CD1c-positive myeloid dendritic cell (primary cell): ENCODE results near the gene ROBO4.
A peak's percentile ranks its signal among the peaks of the same experiment; 100 is the strongest.

Source experiments
- DNase-seq: peaks from one replicate; pipeline ENCODE4 v3.0.0-alpha.2; 2016; ENCODE audit errors: extremely low spot score

The ROBO4 gene

DNA sequence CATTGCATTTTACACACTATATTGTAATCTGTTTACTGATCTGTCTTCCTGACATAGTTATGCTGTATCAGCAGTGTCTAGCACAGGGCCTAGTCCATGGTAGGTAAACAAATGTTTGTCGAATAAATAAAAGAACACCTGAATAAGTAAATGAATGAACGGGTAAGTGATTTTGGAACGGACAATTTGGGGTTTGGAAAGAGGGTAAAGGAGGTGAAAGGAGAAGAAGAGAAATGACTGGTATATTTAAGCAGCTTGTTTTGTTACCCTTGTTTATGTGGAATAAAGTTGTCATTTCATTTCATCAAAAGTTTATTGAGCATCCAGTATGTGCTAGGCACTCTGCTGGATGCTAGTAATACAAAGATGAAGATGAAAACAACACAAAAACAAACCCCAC is 21.3 kb upstream of the ROBO4 start, which contains the start of gene HEPN1:
HEPN1 (plus strand) TSS at position 301 of the 400 bp plus-strand sequence.
- DNase-seq = no peak

DNA sequence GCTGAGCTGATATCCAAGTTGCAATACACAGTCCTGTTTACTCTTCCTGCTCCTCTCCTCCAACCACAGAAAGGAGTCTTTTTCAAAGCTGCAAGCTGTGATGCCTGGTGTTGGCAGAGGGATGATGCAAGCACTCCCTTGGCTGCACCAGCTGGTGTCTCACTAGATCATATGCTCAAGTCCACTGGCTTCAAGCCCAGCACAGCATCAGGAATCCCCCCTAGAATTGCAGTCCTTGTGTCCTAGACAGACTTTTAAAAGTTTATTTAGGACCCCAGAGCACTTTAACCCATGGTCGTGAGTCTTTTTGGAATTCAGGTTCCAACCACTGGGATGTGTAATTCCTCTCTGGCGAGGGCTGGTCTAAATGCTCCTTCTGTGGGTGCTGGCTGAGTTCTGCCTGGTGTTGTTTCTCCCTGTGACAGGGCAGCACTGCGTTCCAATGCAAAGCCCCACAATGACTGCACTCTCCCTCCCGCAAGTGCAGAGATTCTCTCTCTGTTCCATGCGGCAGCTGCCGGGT is 19.5 kb upstream of the ROBO4 start:
- no peak for DNase-seq

DNA sequence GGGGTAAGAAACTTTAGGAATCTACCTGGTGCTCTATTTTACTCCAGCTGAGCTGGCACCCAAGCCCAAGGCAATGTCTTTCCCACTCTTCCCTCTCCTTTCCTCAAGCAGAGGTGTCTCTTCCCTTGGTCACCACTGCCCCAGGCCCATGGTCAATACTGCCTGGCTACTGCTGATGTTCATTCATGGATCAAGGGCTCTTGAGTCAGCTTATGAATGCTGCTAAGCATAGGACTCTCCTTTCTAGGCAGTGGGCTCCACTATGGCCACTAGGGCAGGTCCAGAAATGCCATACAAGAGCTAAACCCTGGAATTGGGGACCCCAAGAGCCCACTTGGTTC is 18.7 kb upstream of the ROBO4 start:
- DNase-seq = no peak

DNA sequence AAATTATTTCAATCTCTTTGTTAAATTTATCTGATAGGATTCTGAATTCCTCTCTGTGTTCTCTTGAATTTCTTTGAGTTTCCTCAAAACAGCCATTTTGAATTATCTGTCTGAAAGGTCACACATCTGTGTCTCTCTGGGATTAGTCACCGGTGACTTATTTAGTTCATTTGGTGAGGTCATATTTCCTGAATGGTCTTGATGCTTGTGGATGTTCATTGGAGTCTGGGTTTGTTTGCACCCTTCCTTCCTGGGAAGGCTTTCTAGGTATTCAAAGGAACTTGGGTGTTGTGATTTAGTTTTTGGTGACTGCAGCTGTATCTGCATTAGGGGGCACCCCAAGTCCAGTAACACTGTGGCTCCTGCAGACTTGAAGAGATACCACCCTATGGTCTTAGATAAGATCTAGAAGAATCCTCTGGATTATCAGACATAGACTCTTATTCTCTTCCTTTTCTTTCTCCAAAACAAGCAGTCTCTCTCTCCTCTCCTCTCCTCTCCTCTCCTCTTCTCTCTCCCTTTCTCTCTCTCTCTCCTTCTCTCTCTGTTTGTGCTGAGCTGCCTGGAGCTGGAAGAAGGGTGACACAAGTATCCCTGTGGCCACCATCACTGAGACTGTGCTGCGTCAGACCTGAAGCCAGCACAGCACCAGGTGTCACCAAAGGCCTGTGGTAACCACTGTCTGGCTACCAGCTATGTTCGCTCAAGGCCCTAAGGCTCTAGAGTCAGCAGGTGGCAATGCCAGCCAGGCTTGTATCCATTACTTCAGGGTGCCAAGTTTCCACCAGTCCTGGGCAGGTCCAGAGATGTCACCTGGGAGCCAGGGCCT is 18.1 kb upstream of the ROBO4 start:
- peak; percentile 42 for DNase-seq

DNA sequence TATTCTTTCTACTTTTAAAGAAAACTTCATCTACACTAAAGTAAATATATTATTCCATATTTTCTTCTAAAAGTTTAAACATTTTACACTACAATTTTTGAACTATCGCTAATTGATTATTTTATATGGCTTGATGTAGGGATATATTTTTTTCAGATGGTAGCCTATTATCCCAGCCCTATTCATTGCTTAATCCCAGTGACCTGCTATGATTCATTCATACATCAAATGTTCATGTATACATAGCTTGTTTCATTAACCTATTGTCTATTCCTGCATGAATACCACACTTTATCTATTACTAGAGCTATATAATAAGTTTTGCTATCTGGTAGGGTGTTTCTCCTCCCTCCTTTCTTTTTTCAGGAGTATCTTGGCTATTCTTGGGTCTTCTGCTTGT is 5.0 kb upstream of the ROBO4 start:
- no peak for DNase-seq

DNA sequence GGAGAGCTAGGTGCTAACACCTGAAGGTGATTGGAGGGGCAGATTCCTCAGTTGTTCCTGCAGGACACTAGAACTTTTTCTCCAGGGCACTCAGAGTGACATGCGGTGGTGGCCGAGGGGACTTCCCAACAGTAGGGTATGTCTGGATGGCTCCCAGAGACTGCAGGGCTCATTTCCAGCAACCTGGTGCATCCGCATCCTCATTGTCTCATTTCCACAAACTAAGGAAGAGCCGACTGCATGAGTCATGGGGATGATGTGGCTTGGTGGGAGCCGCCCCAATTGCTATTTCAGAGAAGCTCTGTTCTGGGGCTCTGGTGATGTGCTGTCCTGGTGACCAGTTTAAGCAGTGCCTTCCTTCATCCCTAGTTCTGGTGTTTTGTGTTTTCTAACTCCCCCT is 2.8 kb upstream of the ROBO4 start:
- DNase-seq = no peak

DNA sequence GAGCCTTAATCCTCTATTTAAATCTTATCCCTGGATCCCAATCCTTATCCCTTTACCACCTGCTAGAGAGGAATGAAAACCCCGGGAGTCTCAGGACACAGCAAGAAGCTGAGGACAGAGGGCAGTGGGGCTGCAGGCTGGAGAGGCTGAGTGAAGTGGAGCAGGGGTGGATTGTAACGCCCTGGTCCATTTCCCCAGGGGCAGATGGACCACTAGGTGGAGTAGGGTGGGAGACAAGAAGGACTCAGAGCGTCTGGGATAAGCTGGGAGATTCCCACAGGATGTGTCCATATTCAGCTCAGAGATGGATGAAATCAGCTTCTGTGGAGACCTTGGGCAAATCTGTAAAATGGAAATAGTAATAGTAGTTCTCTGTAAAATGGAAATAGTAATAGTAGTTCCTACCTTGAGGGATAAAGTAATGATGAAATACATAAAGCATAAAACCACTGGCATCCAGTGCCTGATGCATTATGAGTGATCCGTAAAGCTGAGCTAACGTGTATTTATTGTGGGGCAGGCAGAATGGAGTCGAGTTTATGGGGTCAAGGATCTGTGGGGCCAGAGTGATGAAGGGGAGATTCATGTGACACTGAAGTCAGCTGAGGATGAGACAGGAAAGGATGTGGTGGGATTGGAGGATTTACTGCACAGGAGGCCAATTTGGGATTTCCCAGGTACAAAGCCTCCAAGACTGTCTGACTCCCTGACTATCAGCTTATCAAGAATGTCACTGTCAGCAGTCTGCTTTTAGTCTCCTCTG is 1.9 kb upstream of the ROBO4 start:
- DNase-seq = no peak

DNA sequence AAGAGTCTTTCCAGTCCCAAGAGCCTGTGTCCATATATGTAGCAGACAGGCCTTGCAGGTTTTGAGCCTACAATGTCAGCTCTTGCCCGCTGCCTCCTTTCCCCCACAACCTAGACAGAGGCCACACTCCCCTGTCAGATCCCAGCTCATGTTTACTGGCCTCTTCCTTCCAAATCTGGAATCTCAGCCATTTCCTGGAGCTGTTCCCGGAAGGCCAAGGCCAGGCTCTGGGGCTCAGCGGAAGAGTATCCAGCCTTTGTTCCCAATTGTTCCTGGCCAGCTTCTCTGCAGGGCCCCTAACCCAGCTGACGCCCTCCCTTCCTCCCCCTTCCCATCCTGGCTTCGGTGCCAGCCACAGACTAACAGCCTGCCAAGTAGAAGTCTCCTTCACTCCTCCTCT is 1.0 kb upstream of the ROBO4 start:
- no peak for DNase-seq

DNA sequence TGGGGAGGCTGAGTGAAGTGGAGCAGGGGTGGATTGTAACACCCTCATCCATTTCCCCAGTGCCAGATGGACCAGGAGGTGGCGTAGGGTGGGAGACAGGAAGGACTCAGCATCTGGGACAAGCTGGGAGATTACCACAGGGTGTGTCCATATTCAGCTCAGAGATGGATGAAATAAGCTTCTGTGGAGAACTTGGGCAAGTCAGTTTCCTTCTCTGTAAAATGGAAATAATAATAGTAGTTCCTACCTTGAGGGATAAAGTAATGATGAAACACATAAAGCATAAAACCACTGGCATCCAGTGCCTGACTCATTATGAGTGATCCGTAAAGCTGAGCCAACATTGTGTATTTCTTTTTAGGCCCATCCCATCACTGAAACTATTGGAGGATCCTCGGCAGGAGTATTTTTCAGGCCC is 607 bp upstream of the ROBO4 start:
- no peak for DNase-seq

DNA sequence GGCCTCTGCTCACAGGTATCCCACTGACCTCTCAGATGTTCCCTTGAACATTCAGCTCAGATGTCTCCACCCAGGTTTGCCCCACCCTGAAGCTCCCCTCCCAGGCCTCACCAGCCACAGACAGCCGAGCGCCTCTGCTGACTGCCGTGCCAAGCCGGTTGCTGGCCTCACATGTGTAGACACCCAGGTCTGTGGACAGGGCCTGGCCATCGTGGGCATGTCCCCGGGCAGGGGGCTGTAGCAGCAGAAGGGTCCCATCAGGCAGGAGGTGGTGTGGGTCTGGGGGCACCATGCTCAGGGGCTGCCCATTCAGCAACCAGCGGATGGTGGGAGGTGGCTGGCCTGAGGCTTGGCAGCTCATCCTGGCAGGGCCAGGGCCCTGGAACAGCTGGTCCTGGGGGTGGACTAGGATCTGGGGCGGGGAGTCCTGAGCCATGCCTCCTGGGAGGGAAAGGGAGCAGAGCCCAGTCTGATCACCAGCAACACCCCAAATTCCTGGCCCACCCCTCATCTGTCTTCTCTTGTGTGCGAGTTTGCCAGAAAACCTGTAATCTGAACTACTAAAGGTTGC is 759 bp downstream of the ROBO4 start:
- DNase-seq = no peak

DNA sequence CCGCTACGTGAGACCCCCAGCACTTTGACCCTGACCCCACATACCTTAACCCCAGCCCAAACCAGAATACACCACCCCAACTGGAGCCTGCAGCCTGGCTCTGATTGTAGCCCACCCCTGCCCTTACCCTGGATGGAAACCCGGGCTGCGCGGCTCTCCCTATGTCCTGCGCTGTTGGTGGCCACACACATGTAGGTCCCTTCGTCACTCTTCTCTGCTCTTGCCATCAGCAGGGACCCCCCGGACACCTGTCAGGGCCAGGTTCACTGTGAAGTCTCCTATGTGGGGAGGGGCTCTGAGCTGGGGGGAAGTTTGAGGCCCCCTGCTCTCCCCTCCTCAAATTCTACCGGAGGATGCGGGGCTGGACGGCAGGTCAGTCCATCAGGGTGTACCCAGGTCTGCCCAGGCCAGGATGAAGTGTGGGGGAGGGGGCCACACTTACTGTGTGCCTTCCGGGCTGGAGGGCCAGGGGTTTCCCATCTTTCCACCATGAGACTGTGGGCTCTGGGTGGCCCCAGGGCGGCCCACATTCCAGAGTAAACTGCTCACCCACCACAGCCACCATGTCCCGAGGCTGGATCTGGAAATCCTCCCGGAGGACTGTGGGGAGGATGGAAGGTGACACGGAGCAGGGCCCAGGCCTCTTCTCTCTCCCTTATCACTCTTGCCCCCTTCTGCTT is 1.5 kb downstream of the ROBO4 start:
- no peak for DNase-seq

DNA sequence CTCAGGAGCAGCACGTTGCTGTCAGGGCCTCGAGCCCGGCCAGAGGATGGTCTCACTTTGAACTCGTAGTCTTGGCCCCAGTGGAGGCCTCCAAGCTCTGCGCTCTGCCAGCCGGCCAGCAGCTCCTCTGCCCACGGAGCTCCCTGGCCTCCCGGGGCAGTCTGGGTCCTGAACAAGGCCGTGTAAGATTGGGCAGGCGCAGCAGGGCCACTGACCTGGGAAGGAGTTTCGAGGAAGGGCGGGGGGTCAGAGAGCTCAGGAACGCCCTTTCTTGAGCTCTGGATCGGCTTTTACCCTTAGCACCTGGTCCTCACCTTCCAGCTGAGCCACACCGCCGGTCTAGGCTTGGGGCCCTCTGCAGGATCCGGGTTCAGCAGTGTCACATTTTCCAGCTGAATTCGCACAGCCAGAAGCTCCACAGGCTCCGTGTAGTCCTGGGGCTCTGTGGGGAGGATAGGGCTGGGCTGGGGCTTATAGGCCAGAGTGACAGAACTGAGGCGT is 2.1 kb downstream of the ROBO4 start:
- no peak for DNase-seq

DNA sequence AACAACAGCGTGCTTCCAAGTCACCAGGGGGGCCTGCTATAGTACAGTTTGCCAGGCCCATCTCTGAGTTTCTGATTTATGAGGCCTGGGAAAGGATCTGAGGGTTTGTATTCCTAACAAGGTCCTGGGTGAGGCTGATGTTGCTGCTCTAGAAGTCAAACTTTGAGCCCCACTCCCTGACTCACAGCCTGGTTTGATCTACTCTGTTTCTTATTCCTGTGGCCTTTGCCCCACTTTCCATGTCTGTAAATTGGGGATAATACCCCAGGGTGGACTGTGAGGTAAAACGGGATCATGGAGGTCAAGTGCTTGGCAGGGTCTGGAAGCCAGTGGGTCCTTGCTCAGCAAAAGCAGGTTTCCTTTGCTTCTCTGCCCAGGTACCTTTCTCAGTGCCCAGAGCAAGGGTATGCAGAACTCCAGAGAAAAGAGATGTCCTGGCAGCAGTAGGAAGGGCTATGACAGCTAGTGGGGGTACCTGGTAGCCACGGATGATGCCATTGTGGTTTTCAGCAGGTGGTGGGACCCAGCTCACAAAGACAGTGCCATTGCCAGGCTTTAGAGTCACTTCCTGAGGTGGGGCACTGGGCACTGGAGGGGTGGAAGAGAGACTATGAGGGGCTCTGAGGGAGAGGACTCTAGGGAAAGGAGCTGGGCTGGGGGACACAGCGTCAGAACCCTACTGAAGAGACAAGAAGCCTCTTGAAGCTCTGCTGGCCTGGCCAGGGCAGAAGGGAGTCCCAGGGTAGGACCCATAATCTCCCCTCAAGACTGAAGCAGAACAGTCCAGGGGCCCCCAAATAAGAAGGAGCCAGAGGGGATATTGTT is 2.8 kb downstream of the ROBO4 start:
- DNase-seq = no peak

DNA sequence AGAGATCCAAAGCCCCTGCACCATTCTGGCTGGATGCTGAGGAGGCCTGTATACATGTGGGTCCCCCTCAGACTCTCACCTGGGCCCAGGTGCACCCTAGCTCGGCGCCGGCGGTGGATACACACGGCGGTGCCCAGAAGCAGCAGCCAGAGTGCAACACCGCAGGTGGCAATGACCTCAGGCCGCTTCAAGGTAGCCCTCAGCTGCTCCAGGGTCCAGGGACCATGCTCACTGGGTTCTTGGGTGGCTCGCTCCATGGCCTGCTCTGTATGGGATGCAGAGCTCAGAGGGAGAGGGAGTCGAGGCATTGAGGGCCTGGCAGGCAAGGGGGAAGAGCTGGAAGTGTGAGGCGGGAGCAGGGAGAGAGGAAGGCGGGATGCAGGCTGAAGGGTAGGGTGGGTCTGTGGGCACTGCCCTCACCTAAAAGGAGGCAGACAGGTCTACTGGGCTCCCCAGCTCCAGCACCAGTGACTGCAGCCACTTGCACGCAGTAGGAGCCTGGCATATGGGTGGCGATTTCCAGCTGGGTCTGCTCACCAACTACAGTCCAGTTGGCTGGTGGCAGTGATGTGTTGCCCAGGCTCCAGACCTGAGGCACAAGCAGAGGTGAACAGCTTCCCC is 3.8 kb downstream of the ROBO4 start:
- no peak for DNase-seq

DNA sequence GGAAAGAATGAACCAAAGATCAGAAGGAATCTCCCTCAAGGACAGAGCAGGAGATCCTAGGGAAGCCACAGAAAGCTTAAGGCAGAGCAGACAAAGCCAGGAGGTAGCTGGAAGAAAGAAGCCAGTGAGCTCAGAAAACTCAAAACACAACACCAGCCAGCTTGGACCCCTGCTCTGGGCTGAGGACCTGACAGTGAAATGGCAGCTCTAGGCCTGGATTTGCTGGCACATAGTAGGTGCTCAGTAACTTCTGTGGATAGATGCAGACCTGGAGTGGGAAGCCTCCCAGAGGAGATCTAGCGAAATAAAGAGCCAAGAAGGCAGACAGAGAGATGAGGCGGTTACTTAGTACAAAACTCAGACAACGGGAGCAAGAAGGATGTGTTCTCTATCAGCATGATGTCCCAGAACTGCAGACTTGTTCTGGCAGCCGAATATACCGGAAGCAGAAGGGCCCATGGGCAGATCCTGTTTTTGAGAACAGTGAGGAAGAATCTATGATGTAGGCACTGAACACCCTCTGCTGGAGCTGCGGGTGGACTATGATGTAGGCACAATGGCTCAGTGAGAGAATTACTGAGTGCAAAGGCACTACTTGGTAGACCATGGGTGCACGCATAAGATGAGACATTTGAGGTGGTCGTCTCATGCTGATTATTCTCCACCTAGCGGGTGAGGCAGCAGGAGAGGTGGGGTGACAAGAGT is 4.8 kb downstream of the ROBO4 start:
- DNase-seq = peak; percentile 49

DNA sequence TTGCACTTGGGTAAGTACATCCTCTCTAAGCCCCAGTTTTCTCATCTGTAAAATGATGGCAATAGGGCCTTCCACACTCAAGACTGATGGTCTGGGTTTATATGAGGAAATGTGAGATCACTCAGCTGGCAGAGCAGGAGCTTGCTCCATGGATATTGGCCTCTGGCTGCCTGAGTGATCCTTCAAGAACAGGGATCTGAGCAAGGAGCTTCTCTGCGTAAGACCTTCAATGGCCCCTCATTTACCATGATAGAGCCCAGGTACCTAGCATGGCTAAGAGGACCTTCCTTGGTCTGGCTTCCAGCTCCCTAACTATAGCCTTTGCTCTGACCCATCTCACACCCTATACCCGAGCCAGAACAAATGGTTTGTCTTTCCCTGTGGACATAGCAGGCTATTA is 5.5 kb downstream of the ROBO4 start:
- DNase-seq = no peak

DNA sequence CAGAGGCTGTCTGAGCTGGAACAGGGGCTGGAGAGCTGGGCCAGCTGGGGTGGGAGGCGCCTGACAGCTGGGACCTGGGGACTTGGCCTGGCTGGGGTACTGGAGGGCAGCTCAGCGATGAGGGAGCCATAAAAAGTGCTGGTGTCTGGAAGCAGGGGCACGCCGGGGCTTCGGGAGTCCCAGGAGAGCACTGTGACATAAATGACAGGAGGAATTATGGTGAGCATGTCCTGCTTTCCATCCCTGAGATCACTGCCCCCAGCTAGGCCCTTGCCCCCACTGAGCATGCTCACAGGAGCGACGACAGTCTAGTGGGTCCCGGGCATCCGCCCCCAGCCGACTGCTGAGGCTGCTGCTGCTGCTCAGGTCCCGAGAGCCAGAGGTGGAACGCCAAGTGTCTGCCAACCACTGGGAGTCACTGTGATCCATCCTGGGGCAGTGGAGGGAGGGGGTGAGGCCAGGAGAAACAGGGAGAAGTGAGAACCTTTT is 6.2 kb downstream of the ROBO4 start:
- DNase-seq = peak; percentile 33

DNA sequence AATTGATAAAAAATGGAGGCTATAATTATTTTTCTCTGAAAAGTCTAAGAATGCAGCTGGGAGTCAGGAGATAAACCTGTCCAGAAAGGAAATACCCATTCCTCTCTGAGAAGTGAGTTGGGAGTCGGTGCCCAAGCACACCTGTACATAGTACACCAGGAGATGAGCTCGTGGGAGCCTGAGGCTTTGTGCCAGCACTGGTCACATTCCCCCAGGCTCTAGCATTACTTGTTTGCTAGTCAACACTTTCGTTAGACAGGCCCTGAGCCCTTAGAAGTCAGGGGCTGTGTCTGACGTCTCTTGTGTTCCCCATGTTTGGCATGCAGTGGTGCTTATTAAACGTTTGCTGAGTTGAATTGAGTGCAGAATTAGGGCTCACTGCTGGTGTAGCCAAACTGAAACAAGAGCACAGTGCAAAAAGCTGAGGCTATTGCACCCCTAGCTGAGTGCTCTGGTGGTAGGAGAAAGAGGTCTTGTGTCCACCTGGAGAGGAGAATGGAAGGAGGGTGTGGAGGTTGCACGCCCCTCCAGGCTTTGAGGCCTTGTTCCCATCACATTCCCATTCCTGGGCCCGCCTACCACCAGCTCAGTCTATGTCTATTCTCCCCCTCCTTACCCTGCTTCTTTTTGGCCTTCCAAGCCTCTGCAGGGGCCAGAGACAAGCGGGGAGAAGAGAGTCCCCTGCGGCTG is 6.8 kb downstream of the ROBO4 start:
- DNase-seq = no peak

DNA sequence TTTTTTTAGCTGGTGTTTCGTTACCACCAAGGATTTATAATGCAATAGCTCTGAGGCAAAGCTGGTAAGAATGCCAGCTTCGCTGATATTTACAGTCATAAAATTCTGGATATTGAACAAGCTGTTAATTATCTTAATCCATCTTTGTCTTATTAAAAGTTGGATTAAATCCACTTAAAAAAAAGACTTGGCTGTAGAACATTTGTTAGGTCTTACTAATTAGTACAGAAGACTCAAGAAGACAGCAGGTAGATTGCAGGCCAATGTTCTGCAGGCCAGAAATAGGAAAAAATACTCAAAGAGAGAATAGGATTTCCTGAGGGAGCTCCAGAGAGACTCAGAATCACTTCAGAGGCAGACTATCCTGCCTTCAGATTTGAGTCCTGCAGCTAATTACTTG is 7.5 kb downstream of the ROBO4 start:
- DNase-seq = no peak
